Transverse colon (tissue), 3 donors: ENCODE measurements around the gene MICB.

Experiments
- POLR2A ChIP-seq: fragments of 450-650 bp; IDR thresholded peaks from one replicate; pipeline ENCODE4 v1.6.1; 2016; ENCODE audit warnings: antibody characterized with exemption, mild to moderate bottlenecking, moderate library complexity
- TF ChIP-seq, protein P1 (sequence below), 5 experiments: fragments of 200-600 bp in 3 of 5; fragments of 450-650 bp in 2 of 5; sonication (generic) in 3 of 5; IDR thresholded peaks; 1 replicate in 2 of 5; 2 replicates in 3 of 5; pipeline ENCODE4 v1.5.1; 2016 to 2017; ENCODE audit warnings: antibody characterized with exemption in 5 of 5, inconsistent platforms in 3 of 5, mild to moderate bottlenecking in 2 of 5, moderate library complexity in 1 of 5

GRCh38 chr6:31493875-31494694 lies 3.9 kb upstream of the MICB start:
- TF ChIP-seq, protein P1, sequence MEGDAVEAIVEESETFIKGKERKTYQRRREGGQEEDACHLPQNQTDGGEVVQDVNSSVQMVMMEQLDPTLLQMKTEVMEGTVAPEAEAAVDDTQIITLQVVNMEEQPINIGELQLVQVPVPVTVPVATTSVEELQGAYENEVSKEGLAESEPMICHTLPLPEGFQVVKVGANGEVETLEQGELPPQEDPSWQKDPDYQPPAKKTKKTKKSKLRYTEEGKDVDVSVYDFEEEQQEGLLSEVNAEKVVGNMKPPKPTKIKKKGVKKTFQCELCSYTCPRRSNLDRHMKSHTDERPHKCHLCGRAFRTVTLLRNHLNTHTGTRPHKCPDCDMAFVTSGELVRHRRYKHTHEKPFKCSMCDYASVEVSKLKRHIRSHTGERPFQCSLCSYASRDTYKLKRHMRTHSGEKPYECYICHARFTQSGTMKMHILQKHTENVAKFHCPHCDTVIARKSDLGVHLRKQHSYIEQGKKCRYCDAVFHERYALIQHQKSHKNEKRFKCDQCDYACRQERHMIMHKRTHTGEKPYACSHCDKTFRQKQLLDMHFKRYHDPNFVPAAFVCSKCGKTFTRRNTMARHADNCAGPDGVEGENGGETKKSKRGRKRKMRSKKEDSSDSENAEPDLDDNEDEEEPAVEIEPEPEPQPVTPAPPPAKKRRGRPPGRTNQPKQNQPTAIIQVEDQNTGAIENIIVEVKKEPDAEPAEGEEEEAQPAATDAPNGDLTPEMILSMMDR (IDR thresholded peaks at IDR 0.05): peak; percentile 74 to 90 (median 78)
- TF ChIP-seq POLR2A: peak; percentile 60
